GM21786 (cell line): ENCODE measurements around the gene MACROD2.
"Not testable (repeated sequence)": the region's sequence is repeated elsewhere in the genome, so short reads cannot be mapped to it uniquely, and the experiment has no call there.

Experiments used
- ATAC-seq: cut with Tn5 transposase; IDR thresholded peaks from one replicate; pipeline ENCODE4 v1.9.1; 2021; ENCODE audit not compliant: unreplicated experiment

MACROD2 gene

GRCh38 chr20:14259689-14260088, 264.4 kb downstream of the MACROD2 start:
- ATAC-seq, result no peak

GRCh38 chr20:14260367-14260766, 265.1 kb downstream of the MACROD2 start:
- ATAC-seq, result no peak

DNA sequence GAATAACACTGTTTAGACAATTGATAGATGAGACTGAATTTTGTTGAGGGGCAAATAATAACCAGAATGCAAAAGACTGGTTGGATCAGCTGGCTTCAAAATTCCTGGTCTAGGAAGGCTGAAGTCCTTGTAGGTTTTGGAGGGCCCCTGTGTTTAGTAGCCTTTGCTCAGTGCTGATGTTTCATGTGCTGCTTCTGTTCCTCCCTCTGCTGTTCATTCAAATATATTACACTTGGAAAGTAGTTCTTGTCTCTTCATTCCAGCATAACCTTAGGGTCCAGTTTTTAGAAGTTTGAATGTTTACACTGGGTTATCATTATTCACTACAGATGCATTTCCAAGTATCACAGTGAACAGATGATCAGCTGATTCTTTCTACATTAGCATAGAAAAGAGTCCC, 269.6 kb downstream of the MACROD2 start:
- ATAC-seq, result no peak

- ATAC-seq, result no peak
Observed at GRCh38 chr20:14266246-14266645, 270.9 kb downstream of the MACROD2 start.

DNA sequence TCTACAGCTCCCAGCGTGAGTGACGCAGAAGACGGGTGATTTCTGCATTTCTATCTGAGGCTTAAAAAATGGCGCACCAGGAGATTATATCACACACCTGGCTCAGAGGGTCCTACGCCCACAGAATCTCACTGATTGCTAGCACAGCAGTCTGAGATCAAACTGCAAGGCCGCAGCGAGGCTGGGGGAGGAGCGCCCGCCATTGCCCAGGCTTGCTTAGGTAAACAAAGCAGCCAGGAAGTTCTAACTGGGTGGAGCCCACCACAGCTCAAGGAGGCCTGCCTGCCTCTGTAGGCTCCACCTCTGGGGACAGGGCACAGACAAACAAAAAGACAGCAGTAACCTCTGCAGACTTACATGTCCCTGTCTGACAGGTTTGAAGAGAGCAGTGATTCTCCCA, 275.4 kb downstream of the MACROD2 start:
- not testable (repeated sequence) for ATAC-seq

DNA sequence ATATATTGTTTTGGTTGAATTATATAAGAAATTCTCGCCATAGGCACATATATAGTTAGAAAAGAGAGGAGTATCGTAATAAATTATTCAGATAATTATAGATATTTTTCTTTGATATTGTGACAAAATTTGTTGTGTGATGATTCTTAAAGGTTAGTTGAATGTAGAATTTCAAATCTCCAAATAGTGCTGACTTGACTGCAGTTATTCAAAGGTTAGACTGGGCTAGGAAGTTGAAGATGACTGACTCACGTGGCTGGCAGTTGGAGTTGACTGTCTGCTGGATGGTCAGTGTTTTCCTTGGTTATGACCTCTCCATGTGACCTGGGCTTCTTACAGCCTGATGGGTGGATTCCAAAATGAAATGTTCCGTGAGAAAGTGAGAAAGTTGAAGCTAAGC, 286.8 kb downstream of the MACROD2 start:
- no peak for ATAC-seq

GRCh38 chr20:14284443-14284842, 289.1 kb downstream of the MACROD2 start:
- no peak for ATAC-seq

GRCh38 chr20:14288341-14289330, 293.3 kb downstream of the MACROD2 start:
- ATAC-seq, result no peak

GRCh38 chr20:14291502-14291901, 296.2 kb downstream of the MACROD2 start:
- ATAC-seq, result no peak

GRCh38 chr20:14295238-14295637, 299.9 kb downstream of the MACROD2 start:
- peak; percentile 85 for ATAC-seq

DNA sequence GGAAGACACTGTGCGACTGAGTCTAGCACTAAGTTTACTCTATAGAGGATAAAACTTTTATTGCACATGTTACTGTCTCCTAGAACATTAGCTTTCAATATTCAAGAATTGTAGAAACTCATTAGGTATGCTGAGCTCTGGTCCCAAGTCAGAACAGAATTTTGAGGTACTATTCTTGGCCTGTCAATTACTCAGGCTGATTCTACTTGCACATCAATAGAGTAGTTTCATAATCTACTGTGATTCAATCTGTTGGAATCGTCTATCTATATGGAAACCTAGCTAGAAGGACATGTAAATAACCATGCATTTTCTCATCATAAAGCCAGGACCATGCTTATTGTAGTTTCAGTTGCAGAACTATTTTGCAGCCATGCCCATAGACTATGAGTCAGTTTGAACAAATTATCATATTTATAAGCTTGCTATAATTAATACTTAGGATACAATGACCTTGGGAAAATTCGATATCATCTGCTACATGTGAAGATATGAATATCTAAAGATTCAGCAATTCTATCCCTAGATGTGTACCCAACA, 300.5 kb downstream of the MACROD2 start:
- ATAC-seq, result no peak

GRCh38 chr20:14299831-14300230, 304.5 kb downstream of the MACROD2 start:
- ATAC-seq, result no peak

DNA sequence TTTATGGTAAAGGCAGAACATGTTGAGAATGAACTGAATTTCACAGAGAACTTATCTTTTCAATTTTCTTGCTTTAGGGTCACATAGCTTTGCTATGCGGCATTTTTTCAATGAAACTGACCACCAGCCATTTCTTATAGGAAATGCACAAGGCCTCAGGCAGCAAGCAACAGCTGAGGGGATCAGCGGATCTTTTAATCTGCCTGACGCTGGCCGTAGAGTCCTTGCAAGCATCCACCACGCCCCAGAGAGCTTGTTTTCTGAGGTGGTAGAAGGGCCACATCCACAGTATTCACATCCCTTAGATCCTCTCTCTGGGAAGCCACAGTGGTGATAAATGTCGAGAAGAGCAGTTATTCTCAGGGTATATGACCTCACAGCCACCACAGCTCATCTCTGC, 307.8 kb downstream of the MACROD2 start:
- no peak for ATAC-seq

DNA sequence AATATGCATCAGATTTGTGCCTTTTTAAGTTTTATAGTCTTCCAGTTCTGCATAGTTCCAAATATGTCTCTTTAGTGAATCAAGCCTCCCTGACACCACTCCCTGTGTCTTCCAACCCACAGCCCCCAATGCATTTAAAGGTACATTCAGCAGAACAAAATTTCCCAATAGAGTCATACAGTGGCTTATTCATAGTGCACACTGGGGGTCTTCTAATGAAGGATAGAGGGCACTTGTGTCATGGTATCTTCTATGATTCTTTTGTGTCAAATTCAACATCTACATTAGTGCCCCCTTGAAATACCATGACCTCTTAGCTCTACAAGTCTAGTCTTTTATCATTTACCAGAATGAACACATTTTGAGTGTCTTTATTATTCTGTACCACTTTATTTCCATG, 308.3 kb downstream of the MACROD2 start:
- ATAC-seq, result no peak

GRCh38 chr20:14304472-14304871, 309.2 kb downstream of the MACROD2 start:
- no peak for ATAC-seq

GRCh38 chr20:14307956-14308355, 312.6 kb downstream of the MACROD2 start:
- no peak for ATAC-seq

GRCh38 chr20:14310977-14311627, 315.8 kb downstream of the MACROD2 start:
- no peak for ATAC-seq

DNA sequence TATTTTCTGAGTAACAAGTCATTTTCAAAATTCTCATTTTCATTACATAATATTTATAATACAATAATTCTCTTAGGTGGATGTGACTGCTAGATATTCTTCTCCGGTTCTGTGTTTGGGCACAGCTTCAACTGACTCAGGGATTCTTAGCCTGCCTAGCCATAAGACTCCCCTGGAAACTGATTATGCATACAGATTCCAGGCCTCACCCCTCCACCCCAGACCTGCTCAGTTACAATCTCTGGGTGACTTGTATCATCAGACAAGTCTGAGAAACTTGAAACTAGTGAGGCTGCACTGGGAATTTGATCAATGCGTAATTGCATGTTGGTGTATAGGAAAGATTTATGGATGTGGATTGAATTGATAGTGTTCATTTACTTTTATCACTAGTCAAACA, 316.7 kb downstream of the MACROD2 start:
- ATAC-seq, result no peak

DNA sequence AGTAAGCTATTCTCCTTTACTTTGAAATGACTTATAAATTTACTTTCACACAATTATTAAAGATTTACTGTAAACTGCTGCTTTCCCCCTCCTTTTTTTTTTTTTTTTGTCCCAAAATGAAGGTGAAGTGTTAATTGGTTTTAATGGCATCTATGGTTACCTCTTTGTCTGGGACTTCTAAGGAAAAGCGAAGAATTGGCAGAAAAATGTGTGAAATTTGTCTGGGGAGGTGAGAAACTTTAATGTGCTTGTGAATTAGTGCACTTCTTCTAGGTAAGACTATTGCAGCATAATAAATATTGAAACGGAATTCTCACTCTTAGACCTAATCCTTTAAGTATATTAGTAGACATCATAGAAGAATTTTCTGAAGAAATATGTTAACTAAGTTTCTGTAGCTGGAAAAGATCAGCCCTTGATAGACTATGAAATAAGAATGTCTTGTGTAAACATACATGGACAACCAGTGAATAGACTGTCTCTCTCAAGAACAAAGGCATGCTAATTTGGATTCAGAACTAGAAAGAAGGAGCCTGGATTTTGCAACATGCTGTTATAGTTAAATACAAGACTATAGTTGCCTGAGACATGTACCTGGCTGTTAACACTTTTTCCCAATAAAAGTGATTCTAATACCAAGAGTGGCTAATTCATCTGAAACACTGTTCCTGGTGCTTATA, 318.2 kb downstream of the MACROD2 start:
- no peak for ATAC-seq

GRCh38 chr20:14319704-14320103, 324.4 kb downstream of the MACROD2 start:
- ATAC-seq, result no peak

GRCh38 chr20:14331646-14332045, 336.3 kb downstream of the MACROD2 start:
- ATAC-seq, result no peak
